ENCODE data around the gene MYO18B. TPM values are rescaled to one million over a fixed set of nuclear protein-coding genes. Genes with fewer than 3 reads are reported as not detected.
A peak's percentile ranks its signal among the peaks of the same experiment; 100 is the strongest.

Gene MYO18B
- total RNA-seq, 2 experiments from 2014 or later: 1.2 TPM

- Mint-ChIP-seq H3K27me3 (ENCODE audit: low read depth) (no peaks in the 10 kb centered on the region), H3K36me3 (ENCODE audit: low read depth) (peaks cover 39% of the 10 kb centered on the region), H3K9me3 (ENCODE audit: insufficient read depth) (peaks cover 22% of the 10 kb centered on the region), H3K4me1 (ENCODE audit: low read depth) (peaks cover 32% of the 10 kb centered on the region), H3K4me3 (no peak overlapping the region), H3K27ac (no peak overlapping the region)
- no peak for DNase-seq
- CTCF ChIA-PET: interaction anchor here (0.8 to 2.3 kb wide), 2 partner anchors 8 to 62 kb away, joined by 3 to 23 read pairs; no protein-coding TSS in a partner anchor
- POLR2A ChIA-PET: no interaction called here
- ATAC-seq: no peak
Observed at GRCh38 chr22:25764270-25765015, 22.5 kb downstream of the MYO18B start.

- Mint-ChIP-seq H3K9me3 (ENCODE audit: insufficient read depth) (peaks cover 27% of the 10 kb centered on the region), H3K36me3 (ENCODE audit: low read depth) (peaks cover 42% of the 10 kb centered on the region), H3K27me3 (ENCODE audit: low read depth) (no peaks in the 10 kb centered on the region), H3K4me1 (ENCODE audit: low read depth) (peaks cover 28% of the 10 kb centered on the region), H3K4me3 (no peak overlapping the region), H3K27ac (no peak overlapping the region)
- ATAC-seq (no peak), DNase-seq (no peak)
- ChIA-PET CTCF (interaction anchor here (0.8 kb wide), 1 partner anchor 63 kb away, joined by 3 read pairs; no protein-coding TSS in a partner anchor), POLR2A (no interaction called here)
Observed at GRCh38 chr22:25765016-25765367, 23.0 kb downstream of the MYO18B start.

- Mint-ChIP-seq H3K4me3 (no peak overlapping the region), H3K36me3 (ENCODE audit: low read depth) (peaks cover 48% of the 10 kb centered on the region), H3K27me3 (ENCODE audit: low read depth) (no peaks in the 10 kb centered on the region), H3K27ac (no peak overlapping the region), H3K9me3 (ENCODE audit: insufficient read depth) (peaks cover 27% of the 10 kb centered on the region), H3K4me1 (ENCODE audit: low read depth) (peaks cover 28% of the 10 kb centered on the region)
- DNase-seq (no peak), ATAC-seq (no peak)
- CTCF ChIA-PET: interaction anchor here (1.0 kb wide), 1 partner anchor 222 kb away, joined by 4 read pairs; no protein-coding TSS in a partner anchor
- POLR2A ChIA-PET: no interaction called here
Observed at GRCh38 chr22:25765801-25766200, 23.8 kb downstream of the MYO18B start.

- Mint-ChIP-seq H3K9me3 (ENCODE audit: insufficient read depth) (peaks cover 27% of the 10 kb centered on the region), H3K36me3 (ENCODE audit: low read depth) (peaks cover 54% of the 10 kb centered on the region), H3K27me3 (ENCODE audit: low read depth) (no peaks in the 10 kb centered on the region), H3K27ac (peak overlapping the region; percentile 3), H3K4me3 (no peak overlapping the region), H3K4me1 (ENCODE audit: low read depth) (peaks cover 26% of the 10 kb centered on the region)
- ATAC-seq (no peak), DNase-seq (no peak)
- CTCF ChIA-PET: interaction anchor here (0.6 to 1.6 kb wide), 3 partner anchors 13 to 222 kb away, joined by 3 to 5 read pairs (median 4); no protein-coding TSS in a partner anchor
- POLR2A ChIA-PET: no interaction called here
Observed at GRCh38 chr22:25766418-25766817, 24.4 kb downstream of the MYO18B start.

GRCh38 chr22:25770333-25770732 is 28.3 kb downstream of the MYO18B start:
- H3K4me1 Mint-ChIP-seq (ENCODE audit: low read depth): peaks cover 33% of the 10 kb centered on the region
- H3K36me3 Mint-ChIP-seq (ENCODE audit: low read depth): peaks cover 49% of the 10 kb centered on the region
- peaks cover 22% of the 10 kb centered on the region for H3K9me3 Mint-ChIP-seq (ENCODE audit: insufficient read depth)
- no peak for DNase-seq
- ChIA-PET POLR2A (no interaction called here), CTCF (interaction anchor here (3.0 to 4.8 kb wide), 4 partner anchors 20 to 308 kb away, joined by 12 to 71 read pairs (median 52); no protein-coding TSS in a partner anchor)
- ATAC-seq: no peak
- H3K4me3 Mint-ChIP-seq: no peak overlapping the region
- no peaks in the 10 kb centered on the region for H3K27me3 Mint-ChIP-seq (ENCODE audit: low read depth)
- H3K27ac Mint-ChIP-seq: peak overlapping the region; percentile 56

- peaks cover 36% of the 10 kb centered on the region for H3K4me1 Mint-ChIP-seq (ENCODE audit: low read depth)
- ChIA-PET CTCF (interaction anchor here (0.6 to 4.8 kb wide), 53 partner anchors 9 to 574 kb away, joined by 3 to 71 read pairs (median 5); partner anchors contain the start of genes GRK3 and MYO18B), POLR2A (no interaction called here)
- H3K9me3 Mint-ChIP-seq (ENCODE audit: insufficient read depth): peaks cover 10% of the 10 kb centered on the region
- ATAC-seq (peak; percentile 21), DNase-seq (no peak)
- H3K27ac Mint-ChIP-seq: peak overlapping the region; percentile 87
- H3K36me3 Mint-ChIP-seq (ENCODE audit: low read depth): peaks cover 34% of the 10 kb centered on the region
- H3K4me3 Mint-ChIP-seq: no peak overlapping the region
- H3K27me3 Mint-ChIP-seq (ENCODE audit: low read depth): peaks cover 6% of the 10 kb centered on the region
Observed at GRCh38 chr22:25772288-25772687, 30.3 kb downstream of the MYO18B start.

GRCh38 chr22:25774575-25775026 is 32.6 kb downstream of the MYO18B start:
- Mint-ChIP-seq H3K4me1 (ENCODE audit: low read depth) (peaks cover 27% of the 10 kb centered on the region), H3K9me3 (ENCODE audit: insufficient read depth) (peaks cover 4% of the 10 kb centered on the region), H3K4me3 (no peak overlapping the region), H3K27me3 (ENCODE audit: low read depth) (peaks cover 6% of the 10 kb centered on the region), H3K36me3 (ENCODE audit: low read depth) (peaks cover 15% of the 10 kb centered on the region), H3K27ac (no peak overlapping the region)
- no peak for ATAC-seq
- POLR2A ChIA-PET: no interaction called here
- DNase-seq: no peak
- CTCF ChIA-PET: interaction anchor here (0.5 to 3.9 kb wide), 4 partner anchors 64 to 557 kb away, joined by 3 to 43 read pairs (median 22); partner anchors contain the start of gene GRK3

GRCh38 chr22:25775531-25775930 is 33.5 kb downstream of the MYO18B start:
- Mint-ChIP-seq H3K27me3 (ENCODE audit: low read depth) (peaks cover 6% of the 10 kb centered on the region), H3K4me3 (no peak overlapping the region), H3K36me3 (ENCODE audit: low read depth) (peaks cover 9% of the 10 kb centered on the region), H3K27ac (no peak overlapping the region), H3K9me3 (ENCODE audit: insufficient read depth) (no peaks in the 10 kb centered on the region), H3K4me1 (ENCODE audit: low read depth) (peaks cover 24% of the 10 kb centered on the region)
- ChIA-PET CTCF (no interaction called here), POLR2A (no interaction called here)
- no peak for ATAC-seq
- no peak for DNase-seq

GRCh38 chr22:25777411-25777810 is 35.4 kb downstream of the MYO18B start:
- ATAC-seq: no peak
- Mint-ChIP-seq H3K9me3 (ENCODE audit: insufficient read depth) (no peaks in the 10 kb centered on the region), H3K4me1 (ENCODE audit: low read depth) (peaks cover 11% of the 10 kb centered on the region), H3K4me3 (no peak overlapping the region), H3K36me3 (ENCODE audit: low read depth) (no peaks in the 10 kb centered on the region), H3K27ac (no peak overlapping the region), H3K27me3 (ENCODE audit: low read depth) (peaks cover 6% of the 10 kb centered on the region)
- ChIA-PET POLR2A (no interaction called here), CTCF (interaction anchor here (0.8 to 1.5 kb wide), 3 partner anchors 75 to 233 kb away, joined by 3 to 5 read pairs (median 4); no protein-coding TSS in a partner anchor)
- DNase-seq: no peak

GRCh38 chr22:25777870-25778269 is 35.9 kb downstream of the MYO18B start:
- peak; percentile 50 for DNase-seq
- Mint-ChIP-seq H3K4me1 (ENCODE audit: low read depth) (peaks cover 7% of the 10 kb centered on the region), H3K4me3 (no peak overlapping the region), H3K9me3 (ENCODE audit: insufficient read depth) (no peaks in the 10 kb centered on the region), H3K27ac (no peak overlapping the region), H3K36me3 (ENCODE audit: low read depth) (no peaks in the 10 kb centered on the region), H3K27me3 (ENCODE audit: low read depth) (peaks cover 6% of the 10 kb centered on the region)
- CTCF ChIA-PET: interaction anchor here (0.8 to 2.2 kb wide), 5 partner anchors 13 to 315 kb away, joined by 3 to 6 read pairs (median 4); no protein-coding TSS in a partner anchor
- POLR2A ChIA-PET: no interaction called here
- peak; percentile 49 for ATAC-seq

GRCh38 chr22:25779426-25779825 is 37.4 kb downstream of the MYO18B start:
- Mint-ChIP-seq H3K9me3 (ENCODE audit: insufficient read depth) (no peaks in the 10 kb centered on the region), H3K27ac (no peak overlapping the region), H3K36me3 (ENCODE audit: low read depth) (no peaks in the 10 kb centered on the region), H3K27me3 (ENCODE audit: low read depth) (peaks cover 8% of the 10 kb centered on the region), H3K4me3 (no peak overlapping the region), H3K4me1 (ENCODE audit: low read depth) (peaks cover 3% of the 10 kb centered on the region)
- ChIA-PET CTCF (interaction anchor here (0.8 to 2.2 kb wide), 2 partner anchors 235 to 317 kb away, joined by 4 to 6 read pairs; no protein-coding TSS in a partner anchor), POLR2A (no interaction called here)
- DNase-seq (no peak), ATAC-seq (no peak)

GRCh38 chr22:25779890-25780289 is 37.9 kb downstream of the MYO18B start:
- Mint-ChIP-seq H3K4me3 (no peak overlapping the region), H3K9me3 (ENCODE audit: insufficient read depth) (no peaks in the 10 kb centered on the region)
- CTCF ChIA-PET: interaction anchor here (2.2 kb wide), 1 partner anchor 317 kb away, joined by 6 read pairs; no protein-coding TSS in a partner anchor

More at GRCh38 chr22:25779890-25780289, 37.9 kb downstream of the MYO18B start:
- H3K27ac Mint-ChIP-seq: no peak overlapping the region
- H3K36me3 Mint-ChIP-seq (ENCODE audit: low read depth): no peaks in the 10 kb centered on the region
- no peak for ATAC-seq
- POLR2A ChIA-PET: no interaction called here
- H3K4me1 Mint-ChIP-seq (ENCODE audit: low read depth): peaks cover 3% of the 10 kb centered on the region
- H3K27me3 Mint-ChIP-seq (ENCODE audit: low read depth): peaks cover 8% of the 10 kb centered on the region
- DNase-seq: no peak
